ENCODE measurements around the gene TRIP6. TPM values are rescaled to one million over a fixed set of nuclear protein-coding genes. Genes with fewer than 3 reads are reported as not detected.

Gene TRIP6
- total RNA-seq, 4 donors from 2014 or later = 4.6 to 9.1 (median 7.3) TPM

- peaks cover 3 to 18% of the 10 kb centered on the region in 2 donors for H3K4me1 ChIP-seq
- H3K4me3 ChIP-seq = peak overlapping the region in 2 of 4 donors; percentile 65 to 66
These were observed 1.7 kb upstream of the TRIP6 start for GRCh38 chr7:100865372-100865911.

GRCh38 chr7:100865938-100866728 is 1.1 kb upstream of the TRIP6 start:
- Histone ChIP-seq H3K27ac (peak overlapping the region; percentile 80 to 84 (median 83)), H3K36me3 (no peaks in the 10 kb centered on the region), H3K9me3 (no peaks in the 10 kb centered on the region), H3K27me3 (peaks cover 3 to 7% (median 7%) of the 10 kb centered on the region in 3 donors), H3K4me1 (peaks cover 3 to 18% of the 10 kb centered on the region in 2 donors), H3K4me3 (peak overlapping the region; percentile 57 to 66 (median 63))
- ATAC-seq = peak; percentile 18 to 26
- DNase-seq = peak in 1 of 2 donors; percentile 74
- no peak for TF ChIP-seq CTCF (IDR thresholded peaks at IDR 0.05 in 4 of 5, conservative IDR thresholded peaks at IDR 0.05 in 1 of 5)
- no peak for TF ChIP-seq POLR2A (IDR thresholded peaks at IDR 0.05)
- intact Hi-C loops (cut with DNase I; ENCODE audit: low total_unique reads) = loop anchor here (10.0 kb wide), 1 partner anchor 251 kb away; the partner anchor contains the start of gene MOSPD3
- in situ Hi-C loops (cut with MboI; ENCODE audit: low sequenced_read_pairs in 4 of 4) = loop anchor here in 3 of 4 donors (10.0 to 25.0 kb wide), 5 partner anchors 154 to 429 kb away; partner anchors contain the start of genes POP7 (in 2 of the 3), SPACDR (in 2 of the 3), EPO (in 1 of the 3) and FBXO24 (in 1 of the 3)

More at GRCh38 chr7:100865372-100865911, 1.7 kb upstream of the TRIP6 start:
- TF ChIP-seq CTCF (IDR thresholded peaks at IDR 0.05 in 4 of 5, conservative IDR thresholded peaks at IDR 0.05 in 1 of 5) = no peak
- no peak for TF ChIP-seq POLR2A (IDR thresholded peaks at IDR 0.05)
- in situ Hi-C loops (cut with MboI; ENCODE audit: low sequenced_read_pairs in 4 of 4) = loop anchor here in 3 of 4 donors (10.0 to 25.0 kb wide), 5 partner anchors 153 to 428 kb away; partner anchors contain the start of genes POP7 (in 2 of the 3), SPACDR (in 2 of the 3), EPO (in 1 of the 3) and FBXO24 (in 1 of the 3)
- H3K27me3 ChIP-seq = peaks cover 3 to 7% (median 7%) of the 10 kb centered on the region in 3 donors
- ATAC-seq = no peak
- no peak for DNase-seq
- intact Hi-C loops (cut with DNase I; ENCODE audit: low total_unique reads) = loop anchor here (10.0 kb wide), 1 partner anchor 251 kb away; the partner anchor contains the start of gene MOSPD3
- H3K27ac ChIP-seq = no peak overlapping the region
- H3K36me3 ChIP-seq = no peaks in the 10 kb centered on the region
- H3K9me3 ChIP-seq = no peaks in the 10 kb centered on the region

- DNase-seq (no peak), ATAC-seq (no peak)
- Histone ChIP-seq H3K4me3 (peak overlapping the region; percentile 57 to 66 (median 63)), H3K27ac (peak overlapping the region; percentile 80 to 84 (median 83)), H3K36me3 (no peaks in the 10 kb centered on the region), H3K9me3 (no peaks in the 10 kb centered on the region), H3K27me3 (peaks cover 3 to 7% (median 7%) of the 10 kb centered on the region in 3 donors), H3K4me1 (peaks cover 3 to 18% of the 10 kb centered on the region in 2 donors)
- in situ Hi-C loops (cut with MboI; ENCODE audit: low sequenced_read_pairs in 4 of 4) = loop anchor here in 3 of 4 donors (10.0 to 25.0 kb wide), 5 partner anchors 154 to 429 kb away; partner anchors contain the start of genes POP7 (in 2 of the 3), SPACDR (in 2 of the 3), EPO (in 1 of the 3) and FBXO24 (in 1 of the 3)
- TF ChIP-seq CTCF (IDR thresholded peaks at IDR 0.05 in 4 of 5, conservative IDR thresholded peaks at IDR 0.05 in 1 of 5) (no peak), POLR2A (IDR thresholded peaks at IDR 0.05) (no peak)
- intact Hi-C loops (cut with DNase I; ENCODE audit: low total_unique reads) = loop anchor here (10.0 kb wide), 1 partner anchor 252 kb away; the partner anchor contains the start of gene MOSPD3
These were observed 503 bp upstream of the TRIP6 start for GRCh38 chr7:100866729-100867039.

DNA sequence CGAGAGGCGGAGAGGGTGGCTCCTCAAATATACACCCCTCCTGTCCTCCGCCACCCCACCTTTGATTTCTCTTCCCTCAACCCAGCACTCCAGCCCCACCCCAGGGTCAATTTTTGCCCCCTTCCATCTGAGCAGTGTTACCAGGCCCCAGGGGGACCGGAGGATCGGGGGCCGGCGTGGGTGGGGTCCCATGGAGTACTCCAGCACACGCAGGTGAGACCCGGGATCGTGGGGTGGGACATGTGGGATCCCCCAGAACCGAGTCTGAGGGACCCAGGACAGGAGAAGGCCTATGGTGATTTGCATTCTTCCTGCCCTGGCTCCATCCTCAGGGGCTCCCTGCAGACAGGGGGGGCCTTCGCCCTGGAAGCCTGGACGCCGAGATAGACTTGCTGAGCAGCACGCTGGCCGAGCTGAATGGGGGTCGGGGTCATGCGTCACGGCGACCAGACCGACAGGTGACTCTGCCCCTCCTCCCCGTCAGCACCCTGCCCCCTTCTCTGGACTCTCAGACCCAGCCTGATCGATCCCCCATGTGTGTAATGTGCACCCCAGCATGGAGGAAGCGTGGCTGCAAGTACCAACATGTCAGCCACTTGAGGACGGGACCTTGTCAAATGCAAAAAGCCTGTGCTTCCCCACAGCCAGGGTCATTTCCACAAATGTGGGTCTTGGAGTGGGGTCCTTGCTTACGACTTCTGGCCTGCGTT is 744 bp downstream of the TRIP6 start:
- Histone ChIP-seq H3K27ac (peak overlapping the region; percentile 80 to 84 (median 83)), H3K27me3 (peaks cover 3 to 7% (median 7%) of the 10 kb centered on the region in 3 donors), H3K36me3 (no peaks in the 10 kb centered on the region), H3K4me1 (peaks cover 3 to 18% of the 10 kb centered on the region in 2 donors), H3K4me3 (peak overlapping the region; percentile 57 to 66 (median 63)), H3K9me3 (no peaks in the 10 kb centered on the region)
- TF ChIP-seq CTCF (IDR thresholded peaks at IDR 0.05 in 4 of 5, conservative IDR thresholded peaks at IDR 0.05 in 1 of 5) = no peak
- no peak for TF ChIP-seq POLR2A (IDR thresholded peaks at IDR 0.05)
- intact Hi-C loops (cut with DNase I; ENCODE audit: low total_unique reads) = loop anchor here (10.0 kb wide), 1 partner anchor 253 kb away; the partner anchor contains the start of gene MOSPD3
- ATAC-seq (peak in 1 of 2 donors; percentile 8), DNase-seq (no peak)
- in situ Hi-C loops (cut with MboI; ENCODE audit: low sequenced_read_pairs in 4 of 4) = loop anchor here in 3 of 4 donors (10.0 to 25.0 kb wide), 5 partner anchors 156 to 431 kb away; partner anchors contain the start of genes POP7 (in 2 of the 3), SPACDR (in 2 of the 3), EPO (in 1 of the 3) and FBXO24 (in 1 of the 3)

All from gastrocnemius medialis (tissue), 4 donors.